Measurements from ENCODE around the gene SAMHD1.

DNA sequence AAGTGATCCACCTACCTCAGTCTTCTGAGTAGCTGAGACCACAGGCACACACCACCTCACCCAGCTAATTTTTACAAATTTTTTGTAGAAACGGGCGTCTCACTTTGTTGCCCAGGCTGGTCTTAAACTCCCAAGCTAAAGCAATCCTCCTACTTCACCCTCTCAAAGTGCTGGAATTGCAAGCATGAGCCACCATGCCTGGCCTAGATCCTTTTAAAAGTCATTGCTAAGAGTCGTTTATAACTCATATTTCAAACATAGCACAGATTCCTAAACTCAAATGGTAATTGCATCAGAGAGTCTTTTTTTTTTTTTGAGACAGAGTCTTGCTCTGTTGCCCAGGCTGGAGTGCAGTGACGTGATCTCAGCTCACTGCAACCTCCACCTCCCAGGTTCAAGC lies 7.7 kb upstream of the SAMHD1 start:
- TF ChIP-seq, protein P1, sequence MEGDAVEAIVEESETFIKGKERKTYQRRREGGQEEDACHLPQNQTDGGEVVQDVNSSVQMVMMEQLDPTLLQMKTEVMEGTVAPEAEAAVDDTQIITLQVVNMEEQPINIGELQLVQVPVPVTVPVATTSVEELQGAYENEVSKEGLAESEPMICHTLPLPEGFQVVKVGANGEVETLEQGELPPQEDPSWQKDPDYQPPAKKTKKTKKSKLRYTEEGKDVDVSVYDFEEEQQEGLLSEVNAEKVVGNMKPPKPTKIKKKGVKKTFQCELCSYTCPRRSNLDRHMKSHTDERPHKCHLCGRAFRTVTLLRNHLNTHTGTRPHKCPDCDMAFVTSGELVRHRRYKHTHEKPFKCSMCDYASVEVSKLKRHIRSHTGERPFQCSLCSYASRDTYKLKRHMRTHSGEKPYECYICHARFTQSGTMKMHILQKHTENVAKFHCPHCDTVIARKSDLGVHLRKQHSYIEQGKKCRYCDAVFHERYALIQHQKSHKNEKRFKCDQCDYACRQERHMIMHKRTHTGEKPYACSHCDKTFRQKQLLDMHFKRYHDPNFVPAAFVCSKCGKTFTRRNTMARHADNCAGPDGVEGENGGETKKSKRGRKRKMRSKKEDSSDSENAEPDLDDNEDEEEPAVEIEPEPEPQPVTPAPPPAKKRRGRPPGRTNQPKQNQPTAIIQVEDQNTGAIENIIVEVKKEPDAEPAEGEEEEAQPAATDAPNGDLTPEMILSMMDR (IDR thresholded peaks at IDR 0.05) = no peak
- no peak for TF ChIP-seq POLR2A (IDR thresholded peaks at IDR 0.05)
- no peak for TF ChIP-seq POLR2AphosphoS5 (IDR thresholded peaks at IDR 0.05)
- TF ChIP-seq EP300 (IDR thresholded peaks at IDR 0.05) = no peak
